K562 (cell line): Measurements from ENCODE around the gene RPS2. TPM values are rescaled to one million over a fixed set of nuclear protein-coding genes. Genes with fewer than 3 reads are reported as not detected.
A peak's percentile ranks its signal among the peaks of the same experiment; 100 is the strongest.

Source experiments
- AFF1 ChIP-seq, 2 experiments: fragments of 450-650 bp; IDR thresholded peaks; 2 replicates each; pipeline ENCODE4 v1.6.1; 2018; ENCODE audit warnings: mild to moderate bottlenecking in 2 of 2, low read depth in 1 of 2; ENCODE audit not compliant: partially characterized antibody in 2 of 2
- CBX2 ChIP-seq: fragments of 200-600 bp; sonication (generic); IDR thresholded peaks from one replicate; pipeline ENCODE4 v1.6.1; 2012; ENCODE audit warnings: mild to moderate bottlenecking, low read length, inconsistent platforms; ENCODE audit not compliant: insufficient read depth, poor library complexity, severe bottlenecking
- CBX5 ChIP-seq: IDR thresholded peaks from 2 replicates; pipeline ENCODE4 v1.6.1; 2014; ENCODE audit warnings: low read depth, borderline replicate concordance
- EGR1 ChIP-seq: fragments of 450-650 bp; conservative IDR thresholded peaks from 2 replicates; pipeline ENCODE4 v1.6.1; 2017; ENCODE audit warnings: mild to moderate bottlenecking
- HNRNPH1 ChIP-seq: fragments of 200-400 bp; formaldehyde crosslinking; optimal IDR thresholded peaks from 2 replicates; pipeline ENCODE3; 2017; ENCODE audit warnings: low read depth, mild to moderate bottlenecking, low read length, moderate library complexity
- HNRNPLL ChIP-seq: fragments of 200-400 bp; formaldehyde crosslinking; IDR thresholded peaks from 2 replicates; pipeline ENCODE4 v1.6.1; 2017; ENCODE audit warnings: low read length, low read depth, mild to moderate bottlenecking; ENCODE audit not compliant: poor library complexity, severe bottlenecking
- PCBP2 ChIP-seq: fragments of 200-400 bp; formaldehyde crosslinking; IDR thresholded peaks from 2 replicates; pipeline ENCODE4 v1.6.1; 2018; ENCODE audit warnings: low read length, low read depth, mild to moderate bottlenecking, moderate library complexity; ENCODE audit not compliant: poor library complexity, severe bottlenecking
- POLR2G ChIP-seq: fragments of 200-400 bp; formaldehyde crosslinking; IDR thresholded peaks from 2 replicates; pipeline ENCODE4 v1.6.1; 2017; ENCODE audit warnings: low read depth, mild to moderate bottlenecking, antibody characterized with exemption, low read length, moderate library complexity
- REST ChIP-seq, 2 experiments: fragments of 450-650 bp; formaldehyde crosslinking in 1 of 2; IDR thresholded peaks; 2 replicates each; pipeline versions ENCODE4 v1.4.0 to v1.6.1; 2014 to 2020; ENCODE audit warnings: mild to moderate bottlenecking in 2 of 2, borderline replicate concordance in 1 of 2, low read depth in 1 of 2
- TCF7L2 ChIP-seq: fragments of 150-350 bp; IDR thresholded peaks from 2 replicates; pipeline ENCODE4 v1.6.1; 2016; ENCODE audit warnings: low read depth, mild to moderate bottlenecking, low read length, moderate library complexity
- ZNF239 ChIP-seq: fragments of 250-450 bp; sonication (Bioruptor Pico); IDR thresholded peaks from 2 replicates; pipeline ENCODE4 v1.4.0; 2020; ENCODE audit warnings: mild to moderate bottlenecking
- polyA plus RNA-seq, 8 experiments: library from polyadenylated mRNA; depleted of rRNA in 4 of 8; stranded (reverse) in 5 of 8; unstranded in 3 of 8; fragments of >200 nt; fragmentation: Nextera tagmentation in 2 of 8; fragmentation: Illumina TruSeq in 1 of 8; extraction: Ambion mirVana in 2 of 8; extraction: Trizol in 1 of 8; gene quantifications; 2 replicates each; pipeline versions ENCODE4 v1.2.1 to v1.2.3, GENCODE V29; 2011 to 2014; ENCODE audit warnings: inconsistent platforms in 1 of 8, missing spikeins in 1 of 8
- total RNA-seq, 7 experiments: library from RNA; depleted of rRNA in 6 of 7; stranded (reverse); fragments of >200 nt in 6 of 7; fragmentation: Illumina TruSeq in 2 of 7; extraction: Trizol in 2 of 7; gene quantifications; 2 replicates each; pipeline versions ENCODE4 v1.2.1 to v1.2.3, GENCODE V29; 2011 to 2021; ENCODE audit warnings: low replicate concordance in 1 of 7

Gene RPS2
- total and polyA plus RNA-seq, 9 of the 15 experiments (the other 6 are each of a cell fraction or from before 2014, with no cell fraction given) = 834 to 4,794 (median 3,793) TPM

- peak in 1 of 2 experiments; percentile 37 for TF ChIP-seq AFF1 (IDR thresholded peaks at IDR 0.05; ENCODE audit: low read depth in 1 of 2, partially characterized antibody in 2 of 2)
- peak; percentile 3 for TF ChIP-seq PCBP2
- TF ChIP-seq CBX2 = no peak
- TF ChIP-seq CBX5 = no peak
- TF ChIP-seq HNRNPH1 = no peak
- peak; percentile 73 for TF ChIP-seq HNRNPLL
- peak; percentile 99 for TF ChIP-seq POLR2G
- TF ChIP-seq ZNF239 (CRISPR knock-in tag) = 0 out of 2 replicates have a peak, but pooled peaks have one; percentile 39
- no peak for TF ChIP-seq TCF7L2
- peak; percentile 100 for TF ChIP-seq EGR1
- TF ChIP-seq REST (IDR thresholded peaks at IDR 0.05; ENCODE audit: borderline replicate concordance) = no peak
- peak; percentile 47; the same call in 1 of the 2 replicates for TF ChIP-seq REST (CRISPR knock-in tag; IDR thresholded peaks at IDR 0.05; ENCODE audit: low read depth)
Observed at GRCh38 chr16:1964506-1965395, at the start of gene RPS2 (continued).
